Superior temporal gyrus (tissue), 1 donor: ENCODE measurements around the gene SURF2.
A peak's percentile ranks its signal among the peaks of the same experiment; 100 is the strongest.
"Not testable (repeated sequence)": the region's sequence is repeated elsewhere in the genome, so short reads cannot be mapped to it uniquely, and the experiment has no call there.

ENCODE experiments used
- DNase-seq: peaks from one replicate; pipeline ENCODE4 v3.0.0-alpha.2; 2016; ENCODE audit errors: extremely low spot score

SURF2 gene

GRCh38 chr9:133356391-133357091 is at the start of gene SURF2, which contains the start of gene SURF1:
SURF2 (plus strand) TSS chr9:133356550; CDS start chr9:133356593, 43 bp downstream.
SURF1 (minus strand) TSS chr9:133356487; CDS start chr9:133356453, 34 bp downstream.
- peak; percentile 80 for DNase-seq

GRCh38 chr9:133307301-133307700 is 49.0 kb upstream of the SURF2 start:
- no peak for DNase-seq

- no peak for DNase-seq
Observed at GRCh38 chr9:133309608-133310007, 46.7 kb upstream of the SURF2 start.

- no peak for DNase-seq
Observed at GRCh38 chr9:133315997-133316396, 40.4 kb upstream of the SURF2 start.

GRCh38 chr9:133317551-133317950 is 38.8 kb upstream of the SURF2 start:
- not testable (repeated sequence) for DNase-seq

GRCh38 chr9:133320421-133320881 is 35.9 kb upstream of the SURF2 start:
- DNase-seq = no peak

GRCh38 chr9:133321411-133321935 is 34.9 kb upstream of the SURF2 start:
- no peak for DNase-seq

- DNase-seq = no peak
Observed at GRCh38 chr9:133322701-133323100, 33.6 kb upstream of the SURF2 start.

GRCh38 chr9:133323211-133323610 is 33.1 kb upstream of the SURF2 start:
- DNase-seq = no peak

GRCh38 chr9:133323991-133324703 is 32.2 kb upstream of the SURF2 start:
- no peak for DNase-seq

- DNase-seq = not testable (repeated sequence)
Observed at GRCh38 chr9:133327021-133327420, 29.3 kb upstream of the SURF2 start.

- DNase-seq = no peak
Observed at GRCh38 chr9:133327834-133328484, 28.4 kb upstream of the SURF2 start.

GRCh38 chr9:133329306-133330156 is 26.8 kb upstream of the SURF2 start:
- DNase-seq = not testable (repeated sequence)

- no peak for DNase-seq
Observed at GRCh38 chr9:133331221-133331620, 25.1 kb upstream of the SURF2 start.

GRCh38 chr9:133331641-133332380 is 24.5 kb upstream of the SURF2 start:
- no peak for DNase-seq

- DNase-seq = no peak
Observed at GRCh38 chr9:133332381-133332730, 24.0 kb upstream of the SURF2 start.

- DNase-seq = no peak
Observed at GRCh38 chr9:133333011-133333410, 23.3 kb upstream of the SURF2 start.

GRCh38 chr9:133333566-133333965 is 22.8 kb upstream of the SURF2 start:
- DNase-seq = no peak

GRCh38 chr9:133334161-133334560 is 22.2 kb upstream of the SURF2 start:
- no peak for DNase-seq

- DNase-seq = not testable (repeated sequence)
Observed at GRCh38 chr9:133334888-133335287, 21.5 kb upstream of the SURF2 start.
